Neutrophil (primary cell): Measurements from ENCODE around the gene TMCO6.
"Not testable (repeated sequence)": the region's sequence is repeated elsewhere in the genome, so short reads cannot be mapped to it uniquely, and the experiment has no call there.

Experiments used
- H3K27ac ChIP-seq: fragments of 200-600 bp; sonication (generic); 2 replicates; pipeline ENCODE4 v1.5.1; 2016; ENCODE audit warnings: mild to moderate bottlenecking, moderate library complexity
- H3K27me3 ChIP-seq: fragments of 200-600 bp; sonication (generic); 2 replicates; pipeline ENCODE4 v1.6.0; 2016; ENCODE audit warnings: mild to moderate bottlenecking
- H3K36me3 ChIP-seq: fragments of 200-600 bp; sonication (generic); 2 replicates; pipeline ENCODE4 v1.5.1; 2017
- H3K4me1 ChIP-seq, 2 experiments: fragments of 200-600 bp in 1 of 2; sonication (generic) in 1 of 2; 1 replicate in 1 of 2; 2 replicates in 1 of 2; pipeline versions ENCODE4 v1.5.1 to v1.6.1; 2013 to 2016; ENCODE audit warnings: low read depth in 1 of 2, low read length in 1 of 2, mild to moderate bottlenecking in 1 of 2, moderate library complexity in 1 of 2; ENCODE audit not compliant: control insufficient read depth in 1 of 2, insufficient read depth in 1 of 2
- H3K4me3 ChIP-seq, 2 experiments: fragments of 200-600 bp in 1 of 2; sonication (generic) in 1 of 2; 1 replicate in 1 of 2; 2 replicates in 1 of 2; pipeline ENCODE4 v1.5.1; 2013 to 2016; ENCODE audit warnings: low read depth in 1 of 2, low read length in 1 of 2, mild to moderate bottlenecking in 1 of 2, moderate library complexity in 1 of 2
- H3K9me3 ChIP-seq: fragments of 200-600 bp; sonication (generic); 2 replicates; pipeline ENCODE4 v1.5.1; 2016
- CTCF ChIP-seq: fragments of 200-600 bp; sonication (generic); IDR thresholded peaks from 2 replicates; pipeline ENCODE4 v1.5.1; 2016; ENCODE audit warnings: antibody characterized with exemption

Gene TMCO6

GRCh38 chr5:140611020-140611521, 28.2 kb upstream of the TMCO6 start:
- peak overlapping the region; percentile 99 for H3K27ac ChIP-seq
- no peak for TF ChIP-seq CTCF
- H3K27me3 ChIP-seq: no peaks in the 10 kb centered on the region
- H3K4me3 ChIP-seq: peak overlapping the region; percentile 30 to 51
- peaks cover 89 to 95% of the 10 kb centered on the region in 2 experiments for H3K4me1 ChIP-seq
- no peaks in the 10 kb centered on the region for H3K9me3 ChIP-seq
- no peaks in the 10 kb centered on the region for H3K36me3 ChIP-seq

GRCh38 chr5:140622301-140622700, 16.9 kb upstream of the TMCO6 start:
- no peaks in the 10 kb centered on the region for H3K9me3 ChIP-seq
- TF ChIP-seq CTCF: no peak

GRCh38 chr5:140623061-140623460, 16.2 kb upstream of the TMCO6 start:
- H3K4me3 ChIP-seq, H3K27me3 ChIP-seq, H3K36me3 ChIP-seq, H3K9me3 ChIP-seq: not testable (repeated sequence)
- peak overlapping the region; percentile 44 for H3K27ac ChIP-seq
- H3K4me1 ChIP-seq: peaks cover 13 to 14% of the 10 kb centered on the region in 2 experiments

More at GRCh38 chr5:140622301-140622700, 16.9 kb upstream of the TMCO6 start:
- H3K27me3 ChIP-seq: peaks cover 7% of the 10 kb centered on the region
- H3K4me3 ChIP-seq: no peak overlapping the region
- H3K4me1 ChIP-seq: peaks cover 11 to 13% of the 10 kb centered on the region in 2 experiments
- no peaks in the 10 kb centered on the region for H3K36me3 ChIP-seq
- no peak overlapping the region for H3K27ac ChIP-seq

- H3K27me3 ChIP-seq, H3K36me3 ChIP-seq, H3K9me3 ChIP-seq, H3K4me3 ChIP-seq: not testable (repeated sequence)
- Histone ChIP-seq H3K27ac (peak overlapping the region; percentile 27), H3K4me1 (peaks cover 23 to 32% of the 10 kb centered on the region in 2 experiments)
These were observed 14.4 kb upstream of the TMCO6 start for GRCh38 chr5:140624886-140625285.

GRCh38 chr5:140627972-140628371, 11.3 kb upstream of the TMCO6 start:
- Histone ChIP-seq H3K4me3 (no peak overlapping the region), H3K27ac (no peak overlapping the region), H3K9me3 (no peaks in the 10 kb centered on the region), H3K4me1 (peaks cover 49 to 55% of the 10 kb centered on the region in 2 experiments), H3K27me3 (no peaks in the 10 kb centered on the region), H3K36me3 (no peaks in the 10 kb centered on the region)
- no peak for TF ChIP-seq CTCF

- no peak for TF ChIP-seq CTCF
- no peaks in the 10 kb centered on the region for H3K36me3 ChIP-seq
- H3K27ac ChIP-seq: peak overlapping the region; percentile 31
- H3K4me1 ChIP-seq: peaks cover 49 to 55% of the 10 kb centered on the region in 2 experiments
- no peak overlapping the region for H3K4me3 ChIP-seq
- no peaks in the 10 kb centered on the region for H3K27me3 ChIP-seq
- no peaks in the 10 kb centered on the region for H3K9me3 ChIP-seq
These were observed 10.5 kb upstream of the TMCO6 start for GRCh38 chr5:140628711-140629110.
